NCI-H524 treated with DMSO at 0.1 percent for 48 hours (cell line): ENCODE measurements around the gene CACNB2.

Experiments
- DNase-seq: peaks from one replicate; lab custom pipeline; 2025; lab: John Stamatoyannopoulos, UW

CACNB2 gene

DNA sequence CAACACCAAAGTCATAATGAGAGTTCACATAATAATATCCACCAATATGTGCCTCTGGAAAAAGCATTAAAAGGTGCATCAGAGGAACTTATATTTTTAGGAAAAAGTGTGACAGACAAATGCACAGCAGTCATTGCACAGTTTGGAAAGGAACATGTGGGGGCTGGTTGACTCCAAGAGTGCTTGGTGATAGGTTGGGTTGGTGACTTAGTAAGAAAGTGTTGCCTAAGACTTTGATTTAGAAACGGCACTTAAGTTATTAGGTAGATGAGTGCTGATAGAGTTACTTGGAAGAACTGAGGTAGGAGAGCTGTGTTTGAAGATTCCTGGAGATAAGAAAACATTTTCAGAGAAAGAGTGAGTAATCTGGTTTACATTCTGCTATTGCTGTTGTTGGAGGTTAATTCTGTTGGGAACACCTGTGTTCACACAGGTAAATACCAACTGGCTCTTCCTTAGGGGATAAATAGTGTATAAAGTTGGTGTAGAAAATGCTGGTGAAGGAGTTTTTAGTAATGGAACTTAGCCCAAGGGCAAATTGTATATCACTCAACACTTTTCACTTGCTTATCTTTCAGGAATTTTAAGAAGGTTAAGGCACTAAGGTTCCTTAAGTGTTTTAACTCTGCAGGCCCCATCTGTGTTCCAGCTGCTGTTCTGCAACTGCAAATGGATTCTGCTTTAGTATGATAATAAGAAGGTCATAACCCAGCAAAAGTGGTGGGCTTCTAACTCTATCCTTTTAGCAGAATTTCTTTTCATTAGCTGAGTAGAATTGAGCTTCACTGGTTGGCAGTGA is 315.1 kb downstream of the CACNB2 start:
- DNase-seq: no peak

DNA sequence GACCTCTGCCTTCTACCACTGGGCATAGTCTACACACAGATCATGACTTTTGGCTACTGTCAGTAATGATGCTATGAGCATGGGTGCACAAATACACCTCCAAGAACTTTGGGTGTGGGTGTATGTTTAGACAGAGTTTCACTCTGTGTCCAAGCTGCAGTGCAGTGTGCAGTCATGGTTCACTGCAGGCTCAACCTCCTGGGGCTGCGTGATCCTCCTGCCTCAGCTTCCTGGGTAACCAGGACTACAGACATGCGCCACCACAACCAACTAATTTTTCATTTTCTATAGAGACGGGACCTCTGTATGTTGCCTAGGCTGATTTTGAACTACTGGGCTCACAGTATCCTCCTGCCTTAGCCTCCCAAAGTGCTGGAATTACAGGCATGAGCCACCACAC is 316.8 kb downstream of the CACNB2 start:
- DNase-seq: no peak

DNA sequence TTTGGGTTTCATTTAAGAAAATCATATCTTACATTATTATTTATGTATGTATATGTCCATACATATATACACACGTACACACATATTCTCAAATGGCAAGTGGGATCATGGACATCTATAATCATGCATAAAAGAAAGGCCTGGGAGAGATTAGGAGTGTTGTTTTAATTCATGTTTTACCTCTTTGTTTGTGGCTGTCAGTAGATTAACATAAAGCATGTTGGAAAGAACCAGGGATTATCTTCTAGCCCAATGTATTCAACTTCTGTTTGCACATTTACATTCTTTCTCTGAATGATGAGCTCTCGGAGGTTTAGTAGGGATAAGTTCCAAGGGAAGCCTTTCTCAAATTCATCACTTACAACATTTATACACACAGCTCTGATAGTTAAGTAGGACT is 319.8 kb downstream of the CACNB2 start:
- DNase-seq: no peak

DNA sequence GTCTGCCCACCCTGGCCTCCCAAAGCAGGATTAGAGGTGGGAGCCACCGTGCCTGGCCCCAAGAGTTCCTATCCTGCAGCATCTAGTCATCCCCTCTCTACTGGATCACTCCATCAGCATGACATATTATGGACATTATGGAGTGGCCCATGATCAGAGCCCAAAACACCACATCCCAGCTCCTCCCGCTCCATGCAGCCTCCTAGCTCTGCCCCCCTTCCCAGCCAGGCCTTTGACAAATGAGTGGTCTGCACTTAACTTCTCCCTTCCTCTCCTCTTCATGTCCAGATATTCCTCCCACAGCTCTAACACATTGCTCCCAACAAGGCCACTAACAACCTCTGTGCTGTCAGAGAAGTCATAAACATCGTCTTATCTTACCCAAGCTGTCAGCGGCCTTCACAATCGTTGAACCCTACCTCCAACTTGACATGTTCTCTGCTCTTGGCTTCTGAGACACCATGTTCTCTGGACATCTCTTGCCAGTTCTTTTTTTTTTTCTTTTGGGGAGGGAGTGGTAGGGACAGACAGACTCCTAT is 323.5 kb downstream of the CACNB2 start:
- no peak for DNase-seq

DNA sequence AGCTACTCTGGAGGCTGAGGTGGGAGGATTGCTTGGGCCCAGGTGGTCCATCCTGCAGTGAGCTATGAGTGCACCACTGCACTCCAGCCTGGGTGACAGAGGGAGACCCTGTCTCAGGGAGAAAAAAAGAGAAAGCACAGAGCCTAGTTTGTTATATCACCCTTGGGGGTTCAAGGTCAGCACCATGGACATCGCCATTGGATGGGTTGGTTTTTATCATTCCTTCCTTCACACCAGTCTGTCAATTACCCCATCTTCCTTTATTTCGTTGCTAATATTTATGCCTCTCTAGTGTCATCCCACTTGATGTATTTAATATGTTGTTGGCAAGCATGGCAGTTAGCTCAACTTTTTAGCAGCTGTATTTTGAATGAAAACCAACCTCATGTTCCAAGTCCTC is 328.9 kb downstream of the CACNB2 start:
- no peak for DNase-seq

DNA sequence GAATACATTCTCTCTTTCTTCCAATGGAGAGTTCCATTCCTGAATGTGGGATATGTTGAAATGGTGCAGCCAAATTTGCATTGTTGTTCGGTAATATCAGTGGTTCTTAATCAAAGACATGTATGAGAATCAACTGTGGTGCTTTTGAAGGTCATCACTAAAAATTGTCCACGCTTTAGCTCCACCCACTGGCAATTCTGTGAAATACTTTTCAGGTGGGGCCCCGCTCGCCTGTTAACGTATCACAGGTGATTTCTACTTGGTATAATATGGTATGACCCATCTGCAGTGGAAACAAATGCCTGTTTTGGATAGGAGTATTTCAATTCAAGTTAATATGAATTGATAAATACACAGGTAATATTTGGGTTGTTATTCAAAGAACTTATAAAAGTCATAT is 332.8 kb downstream of the CACNB2 start:
- DNase-seq: no peak

DNA sequence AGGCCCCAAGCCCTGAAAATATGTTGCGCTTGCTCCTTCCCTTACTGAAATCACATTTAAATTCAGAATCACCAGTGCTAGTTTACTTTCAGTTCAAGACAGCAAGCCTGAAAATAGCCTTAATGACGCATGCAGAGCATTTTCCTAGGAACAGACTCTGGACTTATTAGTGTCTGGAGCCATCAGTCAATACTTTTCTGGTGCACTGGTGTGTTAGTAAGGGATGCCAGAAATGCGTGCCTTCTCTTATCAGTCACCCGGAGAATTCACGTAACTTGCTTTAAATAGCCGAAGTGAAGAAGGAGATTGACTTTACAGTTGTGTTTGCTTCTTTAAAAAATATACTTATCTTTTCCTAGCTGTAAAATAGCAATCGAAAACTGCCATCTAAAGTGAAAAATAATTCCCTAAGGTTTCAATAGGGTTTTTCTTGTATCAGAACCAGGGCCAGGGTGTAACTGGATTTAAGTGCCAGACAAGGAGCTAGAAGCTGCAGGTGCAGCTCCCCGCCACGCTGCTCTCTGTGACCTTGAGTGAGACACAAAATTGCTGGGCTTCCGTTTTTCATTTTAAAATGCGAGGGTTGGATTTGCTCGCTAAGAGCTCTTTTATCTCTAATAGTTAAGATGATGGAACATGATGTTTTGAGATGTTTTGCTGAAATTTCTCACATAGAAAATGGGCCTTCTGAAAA is 333.3 kb downstream of the CACNB2 start:
- DNase-seq: no peak

DNA sequence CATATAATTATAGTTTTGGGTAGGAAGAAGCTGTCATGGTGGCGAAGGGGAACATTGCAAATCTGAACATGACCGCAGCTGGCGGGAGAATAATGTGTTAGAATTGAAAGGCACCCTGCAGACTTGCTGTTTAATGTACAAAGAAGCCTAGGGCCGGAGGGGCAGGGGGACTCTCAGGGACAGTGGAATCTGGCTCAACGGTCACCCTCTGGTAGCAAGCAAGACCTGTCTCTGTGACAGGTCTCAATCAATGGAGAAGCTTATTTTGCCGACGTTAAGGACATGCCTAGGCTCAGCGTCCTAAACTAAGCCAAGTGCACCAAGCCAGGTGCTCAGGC is 333.9 kb downstream of the CACNB2 start:
- DNase-seq: no peak

DNA sequence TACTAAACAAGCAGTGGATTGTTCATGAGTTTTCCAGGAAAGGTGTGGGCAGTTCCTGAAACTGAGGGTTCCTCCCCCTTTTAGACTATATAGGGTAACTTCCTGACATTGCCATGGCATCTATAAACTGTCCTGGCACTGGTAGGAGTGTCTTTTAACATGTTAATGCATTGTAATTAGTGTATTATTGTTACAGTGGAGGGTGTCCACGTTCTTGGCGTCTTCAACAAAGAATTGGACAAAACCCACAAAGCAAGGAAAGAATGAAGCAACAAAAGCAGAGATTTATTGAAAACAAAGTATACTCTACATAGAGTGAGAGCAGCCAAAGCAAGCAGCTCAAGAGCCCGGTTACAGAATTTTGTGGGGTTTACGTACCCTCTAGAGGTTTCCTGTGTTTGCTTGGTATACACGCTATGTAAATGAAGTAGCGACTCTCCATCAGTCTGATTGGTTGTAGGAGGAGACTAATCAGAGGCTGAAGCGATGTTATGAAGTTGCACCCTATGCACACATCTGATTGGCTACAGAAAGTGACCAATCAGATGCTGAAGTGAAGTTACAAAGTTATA is 335.9 kb downstream of the CACNB2 start:
- no peak for DNase-seq

DNA sequence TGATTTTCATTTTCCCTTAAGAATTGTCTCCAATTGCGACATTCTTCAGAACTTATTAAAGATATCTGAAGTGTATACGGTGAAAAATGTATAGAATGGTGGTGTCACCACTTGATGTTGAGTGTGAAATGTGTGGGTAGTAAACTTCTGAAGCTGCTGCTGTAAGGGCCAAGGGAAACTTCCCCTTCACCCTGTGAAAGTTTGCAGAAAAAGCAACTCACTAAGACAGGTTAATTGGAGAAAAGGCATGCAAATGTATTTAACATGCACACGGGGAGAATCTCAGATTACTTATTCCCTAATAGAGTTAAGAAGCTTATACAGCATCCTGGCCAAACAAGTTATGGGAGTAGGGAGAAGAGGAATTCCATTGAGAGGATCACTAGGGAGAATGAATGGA is 338.1 kb downstream of the CACNB2 start:
- DNase-seq: no peak

DNA sequence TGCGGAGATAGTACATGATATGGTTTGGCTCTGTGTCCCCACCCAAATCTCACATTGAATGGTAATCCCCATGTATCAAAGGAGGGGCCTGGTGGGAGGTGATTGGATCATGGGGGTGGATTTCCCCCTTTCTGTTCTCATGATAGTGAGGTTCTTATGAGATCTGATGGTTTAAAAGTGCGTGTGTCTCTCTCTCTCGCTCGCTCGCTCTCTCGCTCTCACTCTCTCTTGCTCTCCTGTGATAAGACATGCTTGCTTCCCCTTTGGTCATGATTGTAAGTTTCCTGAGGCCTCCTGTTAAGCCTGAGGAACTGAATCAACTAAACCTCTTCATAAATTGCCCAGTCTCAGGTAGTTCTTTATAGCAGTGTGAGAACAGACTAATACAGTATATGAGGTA is 339.3 kb downstream of the CACNB2 start:
- no peak for DNase-seq

DNA sequence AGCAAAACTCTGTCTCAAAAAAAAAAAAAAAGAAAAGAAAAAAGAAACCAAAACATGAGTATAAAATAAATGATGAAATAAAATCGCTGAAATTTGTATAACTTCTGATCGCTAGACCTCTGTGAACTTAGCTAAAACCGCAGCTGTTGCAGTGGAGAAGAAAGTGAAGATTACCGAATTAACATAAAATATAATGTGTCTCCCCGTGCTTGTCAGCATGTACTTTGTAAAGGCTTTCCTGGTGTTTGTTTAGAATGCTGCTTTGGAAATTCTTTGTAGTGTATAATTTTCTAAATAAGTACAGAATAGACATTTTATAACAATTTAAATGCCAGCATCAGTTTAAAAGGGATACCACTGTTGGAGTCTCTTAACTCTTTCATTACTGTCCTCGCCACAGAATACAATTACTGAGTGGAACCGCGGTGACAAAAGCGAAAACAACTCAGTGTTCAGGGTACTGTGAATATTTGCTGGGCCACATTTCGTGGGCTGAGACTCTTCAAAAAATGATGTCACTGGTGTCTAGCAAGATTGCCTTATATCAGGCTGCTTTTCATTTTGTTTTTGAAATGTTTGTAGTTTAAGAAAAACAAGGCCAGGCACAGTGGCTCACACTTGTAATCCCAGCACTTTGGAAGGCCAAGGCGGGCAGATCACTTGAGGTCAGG is 343.4 kb downstream of the CACNB2 start:
- no peak for DNase-seq

DNA sequence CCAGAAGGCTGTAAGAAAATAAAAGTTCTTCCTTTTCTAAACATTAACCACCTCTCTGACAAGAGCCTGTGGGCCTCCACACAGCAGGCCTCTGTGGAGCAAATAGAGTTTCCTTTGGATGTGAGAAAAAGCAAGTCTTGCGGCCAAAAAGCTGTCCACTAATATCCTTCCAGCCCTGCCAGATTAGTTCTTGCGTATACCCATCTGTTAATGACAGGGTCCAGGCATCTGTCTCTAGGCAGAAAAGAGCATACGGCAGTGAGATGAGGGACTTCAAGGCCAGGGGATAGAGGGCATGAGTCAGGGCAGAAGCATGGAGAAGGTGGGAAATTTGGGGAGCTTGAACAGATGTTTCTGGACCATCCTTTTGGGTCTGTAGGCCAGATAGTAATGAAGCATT is 346.2 kb downstream of the CACNB2 start:
- peak; percentile 26 for DNase-seq

DNA sequence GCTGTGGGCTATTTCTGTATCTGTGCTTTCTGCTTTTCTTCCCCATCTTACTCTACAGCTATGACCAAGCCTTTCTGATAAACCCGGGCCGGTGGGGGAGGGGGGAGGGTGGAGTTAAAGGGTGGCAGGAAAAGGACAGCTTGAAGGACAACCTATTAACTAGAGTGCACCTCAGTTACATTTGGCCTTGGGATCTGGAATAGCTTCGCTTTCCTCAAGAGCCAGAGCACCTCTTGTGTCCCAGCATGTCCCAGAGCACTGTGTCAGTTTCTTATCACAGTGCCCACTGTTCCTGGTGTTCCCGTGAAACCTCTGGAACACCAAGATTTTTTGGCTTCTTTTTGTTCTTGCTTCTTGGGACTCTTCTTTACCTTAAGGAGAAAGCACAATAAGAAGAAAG is 350.5 kb downstream of the CACNB2 start:
- no peak for DNase-seq

DNA sequence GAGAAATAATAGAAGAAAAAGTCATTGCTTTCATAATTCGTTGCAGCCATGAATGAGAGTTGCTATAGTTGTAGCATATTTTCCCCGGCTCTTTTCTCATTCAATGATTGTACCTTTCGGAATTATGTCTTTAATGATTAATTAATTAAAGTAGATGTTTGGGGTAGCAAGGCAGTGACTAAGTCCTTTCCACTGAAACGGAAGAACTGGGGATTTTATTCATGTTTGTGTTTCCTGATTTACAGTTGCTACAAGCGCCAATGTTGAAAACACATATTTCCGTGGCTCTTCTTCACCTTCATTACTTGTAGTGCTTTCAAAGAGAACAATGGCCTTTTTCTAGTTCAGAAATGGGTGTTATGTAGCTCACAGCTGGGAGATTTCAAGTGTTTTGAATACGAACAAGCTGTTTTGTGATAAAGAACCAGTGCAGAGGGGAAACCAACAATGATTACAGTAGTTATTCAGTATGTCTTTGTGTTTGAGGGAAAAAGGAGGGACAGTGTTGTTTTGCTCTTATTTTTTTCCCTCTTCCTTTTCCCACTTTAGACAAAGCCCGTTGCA is 357.7 kb downstream of the CACNB2 start:
- no peak for DNase-seq

DNA sequence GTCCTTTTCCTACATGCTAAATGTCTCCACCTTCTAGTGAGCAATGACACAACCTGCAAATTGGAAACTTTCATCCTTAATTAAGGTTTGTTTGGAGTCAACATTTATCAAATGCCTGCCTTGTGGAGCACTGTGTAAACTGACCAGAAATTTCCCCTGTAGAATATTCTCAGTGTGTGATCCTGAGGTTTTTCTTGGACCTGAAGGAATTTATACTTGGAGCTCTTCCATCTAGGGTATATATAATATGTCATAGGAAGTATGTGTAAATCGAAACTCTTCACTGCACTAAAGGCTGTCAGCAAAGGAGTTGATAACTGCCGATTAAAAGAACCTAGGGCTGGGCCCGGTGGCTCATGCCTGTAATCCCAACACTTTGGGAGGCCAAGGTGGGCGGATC is 358.8 kb downstream of the CACNB2 start:
- no peak for DNase-seq

DNA sequence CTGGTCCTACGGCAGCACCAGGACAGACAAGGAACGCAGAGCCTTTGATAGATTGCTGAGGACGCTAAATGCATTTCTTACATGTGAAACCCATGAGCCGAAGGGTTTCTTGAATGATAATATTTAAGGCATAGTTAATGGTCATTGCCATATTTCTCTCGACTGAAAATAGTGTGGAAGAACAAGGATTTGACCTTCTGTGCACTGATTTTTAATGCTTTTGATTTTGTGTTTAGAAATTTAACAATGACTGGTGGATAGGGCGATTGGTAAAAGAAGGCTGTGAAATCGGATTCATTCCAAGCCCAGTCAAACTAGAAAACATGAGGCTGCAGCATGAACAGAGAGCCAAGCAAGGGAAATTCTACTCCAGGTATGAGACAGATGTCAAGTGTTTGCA is 360.4 kb downstream of the CACNB2 start:
- no peak for DNase-seq

DNA sequence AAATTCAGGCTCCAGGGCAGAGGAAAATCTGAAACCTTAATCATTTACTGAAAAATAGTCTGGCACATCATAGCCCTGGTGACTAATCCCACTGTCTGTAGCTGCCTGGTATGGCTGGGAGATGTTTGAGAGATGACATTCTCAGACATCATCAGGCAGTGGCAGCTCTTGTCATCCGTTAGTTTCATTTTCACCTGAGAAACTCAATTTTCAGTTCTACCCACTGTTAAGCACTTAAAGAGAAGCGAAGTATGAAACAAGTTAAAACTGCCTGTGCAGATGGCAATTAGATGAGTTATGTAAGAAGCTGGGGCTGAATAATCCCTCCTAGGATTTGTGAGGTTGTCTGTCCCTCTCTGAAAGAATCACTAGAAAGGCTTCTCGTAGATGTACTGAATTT is 361.0 kb downstream of the CACNB2 start:
- DNase-seq: no peak

DNA sequence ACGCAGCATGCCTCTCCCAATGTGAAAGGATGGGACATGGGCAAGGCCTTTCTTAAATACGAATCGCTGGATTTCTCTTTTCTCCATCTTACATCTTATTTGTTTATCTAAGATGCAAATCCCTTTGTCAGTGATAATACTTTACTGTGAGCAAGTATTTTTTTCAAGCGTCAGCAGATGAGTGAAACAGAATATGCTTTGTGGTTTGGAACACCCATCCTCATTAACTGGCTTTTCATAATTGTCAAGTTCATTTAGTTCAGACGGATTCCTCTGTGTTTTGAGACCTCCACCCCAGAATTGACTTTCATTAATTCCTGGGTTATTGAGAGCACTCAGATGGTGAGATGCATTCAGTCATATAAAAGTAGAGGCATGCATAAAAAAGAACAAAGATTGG is 361.4 kb downstream of the CACNB2 start:
- no peak for DNase-seq

DNA sequence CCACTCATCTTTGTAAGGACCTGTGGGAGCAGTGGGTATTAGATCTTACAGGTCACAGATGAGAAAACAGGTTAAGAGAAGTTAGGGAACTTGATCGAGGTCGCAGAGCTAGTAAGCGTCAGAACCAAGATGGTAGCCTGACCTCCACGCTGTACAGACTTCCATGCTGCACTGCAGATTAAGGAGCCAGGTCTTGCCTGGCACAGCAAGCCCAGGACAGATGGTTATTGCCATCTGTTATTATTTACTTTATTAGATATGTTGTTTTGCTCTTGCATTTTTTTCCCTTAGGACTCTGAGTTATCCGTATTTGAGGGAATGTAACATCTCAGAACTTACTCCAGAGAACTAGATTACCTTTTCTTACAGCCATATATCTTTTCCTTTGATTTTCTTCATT is 363.9 kb downstream of the CACNB2 start:
- no peak for DNase-seq

DNA sequence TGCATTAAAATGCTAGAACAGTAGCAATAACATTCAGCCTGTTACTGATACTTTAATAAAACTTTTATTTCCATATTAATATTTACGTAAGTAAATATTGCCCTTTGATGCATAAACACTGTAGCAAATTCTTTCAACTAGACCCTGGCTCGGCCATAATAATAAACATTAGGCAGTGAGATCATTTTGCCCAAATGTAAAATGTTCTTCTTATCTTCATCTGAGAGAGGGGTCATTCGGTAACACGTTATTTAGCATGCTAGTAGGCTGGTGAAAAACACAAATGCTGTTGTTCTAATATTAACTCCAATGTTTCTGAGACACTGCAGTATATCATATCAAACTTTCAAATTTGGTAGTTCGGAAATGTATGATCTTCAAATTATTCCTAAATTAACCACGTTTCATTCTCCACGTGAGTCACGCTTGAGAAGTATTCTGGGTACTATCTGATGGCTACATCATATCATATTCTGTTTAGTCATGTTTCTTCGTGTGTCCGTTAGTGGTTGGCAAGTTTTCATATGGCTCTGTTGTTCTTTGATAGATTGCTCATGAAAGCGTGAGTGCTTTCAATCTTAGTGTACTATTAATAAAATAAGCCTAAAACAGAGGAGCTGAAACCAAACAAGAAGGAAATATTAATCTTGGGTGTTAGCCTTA is 365.4 kb downstream of the CACNB2 start:
- no peak for DNase-seq

DNA sequence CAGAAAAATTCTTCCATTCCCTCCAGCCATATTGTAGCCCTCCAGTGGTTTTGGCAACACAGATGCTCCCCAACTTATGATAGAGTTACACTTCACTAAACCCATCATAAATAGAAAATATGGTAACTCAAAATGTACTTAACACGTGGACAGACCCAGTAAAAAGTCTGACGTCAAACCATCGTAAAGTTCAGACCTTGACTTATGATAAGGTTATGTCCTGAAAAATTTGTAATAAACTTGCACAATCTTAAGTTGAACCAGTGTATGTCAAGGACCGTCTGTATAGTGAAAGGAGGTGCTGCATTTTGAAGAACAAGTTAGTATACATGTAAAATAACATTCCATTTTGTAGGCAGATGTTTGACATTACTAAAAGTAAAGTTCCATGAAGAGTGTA is 368.4 kb downstream of the CACNB2 start:
- no peak for DNase-seq
